CD4-positive, CD25-positive, alpha-beta regulatory T cell (primary cell): ENCODE results near the gene SERPINA4. TPM values are rescaled to one million over a fixed set of nuclear protein-coding genes. Genes with fewer than 3 reads are reported as not detected.
A peak's percentile ranks its signal among the peaks of the same experiment; 100 is the strongest.

Source experiments
- ATAC-seq, 2 donors: fragments of 150-1000 bp; cut with Tn5 transposase; one replicate each; pipeline ENCODE4 v1.10.0; 2021; ENCODE audit warnings: low read depth in 2 of 2, moderate number of reproducible peaks in 2 of 2, moderate library complexity in 1 of 2
- DNase-seq, 3 donors: peaks; one replicate each; pipeline versions ENCODE4 v3.0.0 to v3.0.0-alpha.2; 2012 to 2022; ENCODE audit warnings: mixed read lengths in 1 of 3
- H3K27ac ChIP-seq: one replicate; pipeline ENCODE4 v1.7.0; 2013; ENCODE audit warnings: mild to moderate bottlenecking, low read length; ENCODE audit not compliant: insufficient read depth, poor library complexity, severe bottlenecking
- H3K27me3 ChIP-seq: one replicate; pipeline ENCODE4 v1.7.0; 2013; ENCODE audit warnings: low read length; ENCODE audit not compliant: control insufficient read depth, insufficient read depth
- H3K36me3 ChIP-seq: one replicate; pipeline ENCODE4 v1.7.0; 2013; ENCODE audit warnings: mild to moderate bottlenecking, low read length, moderate library complexity; ENCODE audit not compliant: control insufficient read depth, insufficient read depth
- H3K4me1 ChIP-seq: 2 replicates; pipeline ENCODE4 v1.7.0; 2013; ENCODE audit warnings: mild to moderate bottlenecking, low read length; ENCODE audit not compliant: insufficient read depth, control insufficient read depth, poor library complexity, severe bottlenecking
- H3K4me3 ChIP-seq: one replicate; pipeline ENCODE4 v1.7.0; 2013; ENCODE audit warnings: low read depth, mild to moderate bottlenecking, low read length, moderate library complexity
- H3K9me3 ChIP-seq, 2 experiments: 1 replicate in 1 of 2; 2 replicates in 1 of 2; pipeline ENCODE4 v1.7.0; 2013; ENCODE audit warnings: low read length in 2 of 2, mild to moderate bottlenecking in 1 of 2, moderate library complexity in 1 of 2; ENCODE audit not compliant: control insufficient read depth in 2 of 2
- H3K27ac Mint-ChIP-seq, 3 donors: one replicate each; pipeline ENCODE4 v1.8.0; 2020 to 2022; ENCODE audit warnings: mild to moderate bottlenecking in 3 of 3, mixed read lengths in 3 of 3, moderate library complexity in 2 of 3
- H3K27me3 Mint-ChIP-seq: one replicate; pipeline ENCODE4 v1.8.0; 2022; ENCODE audit warnings: mild to moderate bottlenecking, mixed read lengths
- H3K36me3 Mint-ChIP-seq: one replicate; pipeline ENCODE4 v1.8.0; 2020; ENCODE audit warnings: mixed read lengths
- H3K4me1 Mint-ChIP-seq, 4 donors: one replicate each; pipeline ENCODE4 v1.8.0; 2020 to 2022; ENCODE audit warnings: mixed read lengths in 4 of 4, mild to moderate bottlenecking in 1 of 4
- H3K4me3 Mint-ChIP-seq, 4 donors: one replicate each; pipeline ENCODE4 v1.8.0; 2020 to 2022; ENCODE audit warnings: mild to moderate bottlenecking in 4 of 4, mixed read lengths in 4 of 4, moderate library complexity in 3 of 4
- H3K9me3 Mint-ChIP-seq, 7 donors: one replicate each; pipeline ENCODE4 v1.8.0; 2020 to 2022; ENCODE audit warnings: mixed read lengths in 7 of 7, mild to moderate bottlenecking in 3 of 7, moderate library complexity in 2 of 7
- polyA plus RNA-seq, 4 donors: library from polyadenylated mRNA; unstranded; fragments of 300-500 nt; fragmentation: Illumina TruSeq; gene quantifications; one replicate each; pipeline ENCODE4 v1.2.3, GENCODE V29; 2021
- total RNA-seq: library from RNA; stranded (reverse); gene quantifications from one replicate; pipeline ENCODE4 v1.2.3, GENCODE V29; 2022

The SERPINA4 gene
- total and polyA plus RNA-seq, 5 donors from 2014 or later = not detected

- Mint-ChIP-seq H3K27ac (no peak overlapping the region), H3K36me3 (no peaks in the 10 kb centered on the region), H3K4me1 (no peaks in the 10 kb centered on the region), H3K4me3 (no peak overlapping the region), H3K27me3 (peaks cover 4% of the 10 kb centered on the region), H3K9me3 (peaks cover 0 to 15% (median 4%) of the 10 kb centered on the region in 7 donors)
- Histone ChIP-seq H3K27ac (no peak overlapping the region), H3K9me3 (no peaks in the 10 kb centered on the region), H3K4me3 (no peak overlapping the region), H3K27me3 (no peaks in the 10 kb centered on the region), H3K4me1 (no peaks in the 10 kb centered on the region), H3K36me3 (no peaks in the 10 kb centered on the region)
- ATAC-seq = no peak
- no peak for DNase-seq
These were observed 39.0 kb upstream of the SERPINA4 start for GRCh38 chr14:94522115-94522724.

GRCh38 chr14:94523265-94523664 lies 38.0 kb upstream of the SERPINA4 start:
- Mint-ChIP-seq H3K9me3 (peaks cover 0 to 15% (median 4%) of the 10 kb centered on the region in 7 donors), H3K4me1 (no peaks in the 10 kb centered on the region), H3K27me3 (peaks cover 4% of the 10 kb centered on the region), H3K27ac (no peak overlapping the region), H3K36me3 (no peaks in the 10 kb centered on the region), H3K4me3 (no peak overlapping the region)
- ATAC-seq = no peak
- DNase-seq = no peak
- peaks cover 2% of the 10 kb centered on the region for H3K27me3 ChIP-seq
- H3K36me3 ChIP-seq = no peaks in the 10 kb centered on the region
- H3K27ac ChIP-seq = no peak overlapping the region
- no peaks in the 10 kb centered on the region for H3K9me3 ChIP-seq
- H3K4me1 ChIP-seq = no peaks in the 10 kb centered on the region
- no peak overlapping the region for H3K4me3 ChIP-seq

- peaks cover 4% of the 10 kb centered on the region for H3K27me3 Mint-ChIP-seq
- H3K9me3 ChIP-seq = no peaks in the 10 kb centered on the region
- peaks cover 0 to 10% (median 4%) of the 10 kb centered on the region in 7 donors for H3K9me3 Mint-ChIP-seq
- no peak overlapping the region for H3K27ac ChIP-seq
- peaks cover 2% of the 10 kb centered on the region for H3K27me3 ChIP-seq
- H3K27ac Mint-ChIP-seq = no peak overlapping the region
- H3K4me1 Mint-ChIP-seq = no peaks in the 10 kb centered on the region
- H3K4me1 ChIP-seq = no peaks in the 10 kb centered on the region
- no peaks in the 10 kb centered on the region for H3K36me3 ChIP-seq
- H3K4me3 ChIP-seq = no peak overlapping the region
- H3K36me3 Mint-ChIP-seq = no peaks in the 10 kb centered on the region
- ATAC-seq = no peak
- DNase-seq = no peak
- H3K4me3 Mint-ChIP-seq = no peak overlapping the region
These were observed 37.1 kb upstream of the SERPINA4 start for GRCh38 chr14:94524093-94524492.

- Histone ChIP-seq H3K4me1 (no peaks in the 10 kb centered on the region), H3K27me3 (peaks cover 2% of the 10 kb centered on the region), H3K27ac (no peak overlapping the region), H3K36me3 (no peaks in the 10 kb centered on the region), H3K4me3 (no peak overlapping the region), H3K9me3 (no peaks in the 10 kb centered on the region)
- Mint-ChIP-seq H3K36me3 (no peaks in the 10 kb centered on the region), H3K27me3 (no peaks in the 10 kb centered on the region), H3K27ac (no peak overlapping the region), H3K9me3 (peaks cover 0 to 3% (median 0%) of the 10 kb centered on the region in 7 donors), H3K4me3 (no peak overlapping the region), H3K4me1 (no peaks in the 10 kb centered on the region)
- no peak for ATAC-seq
- no peak for DNase-seq
These were observed 30.1 kb upstream of the SERPINA4 start for GRCh38 chr14:94531187-94531586.

GRCh38 chr14:94532447-94532846 lies 28.8 kb upstream of the SERPINA4 start:
- H3K9me3 ChIP-seq = no peaks in the 10 kb centered on the region
- peaks cover 2% of the 10 kb centered on the region for H3K27me3 ChIP-seq
- Mint-ChIP-seq H3K4me1 (no peaks in the 10 kb centered on the region), H3K27me3 (no peaks in the 10 kb centered on the region), H3K36me3 (no peaks in the 10 kb centered on the region), H3K27ac (no peak overlapping the region), H3K9me3 (peaks cover 0 to 3% (median 0%) of the 10 kb centered on the region in 7 donors), H3K4me3 (no peak overlapping the region)
- ATAC-seq = no peak
- H3K27ac ChIP-seq = no peak overlapping the region
- peak in 1 of 3 donors; percentile 2 for DNase-seq
- H3K36me3 ChIP-seq = no peaks in the 10 kb centered on the region
- no peak overlapping the region for H3K4me3 ChIP-seq
- no peaks in the 10 kb centered on the region for H3K4me1 ChIP-seq

- H3K27me3 Mint-ChIP-seq = no peaks in the 10 kb centered on the region
- Histone ChIP-seq H3K36me3 (no peaks in the 10 kb centered on the region), H3K4me3 (no peak overlapping the region), H3K9me3 (no peaks in the 10 kb centered on the region), H3K27ac (no peak overlapping the region), H3K4me1 (no peaks in the 10 kb centered on the region), H3K27me3 (no peaks in the 10 kb centered on the region)
- no peak for DNase-seq
- no peaks in the 10 kb centered on the region for H3K36me3 Mint-ChIP-seq
- no peak overlapping the region for H3K27ac Mint-ChIP-seq
- no peaks in the 10 kb centered on the region for H3K4me1 Mint-ChIP-seq
- H3K9me3 Mint-ChIP-seq = peaks cover 0 to 4% (median 0%) of the 10 kb centered on the region in 7 donors
- no peak for ATAC-seq
- no peak overlapping the region for H3K4me3 Mint-ChIP-seq
These were observed 25.7 kb upstream of the SERPINA4 start for GRCh38 chr14:94535506-94535905.

- H3K9me3 Mint-ChIP-seq = peaks cover 0 to 4% (median 0%) of the 10 kb centered on the region in 7 donors
- H3K27me3 Mint-ChIP-seq = peaks cover 4% of the 10 kb centered on the region
- no peaks in the 10 kb centered on the region for H3K4me1 Mint-ChIP-seq
- DNase-seq (no peak), ATAC-seq (no peak)
- H3K27ac Mint-ChIP-seq = no peak overlapping the region
- no peaks in the 10 kb centered on the region for H3K36me3 Mint-ChIP-seq
- Histone ChIP-seq H3K27ac (no peak overlapping the region), H3K4me1 (no peaks in the 10 kb centered on the region), H3K9me3 (no peaks in the 10 kb centered on the region), H3K27me3 (no peaks in the 10 kb centered on the region), H3K36me3 (no peaks in the 10 kb centered on the region), H3K4me3 (no peak overlapping the region)
- H3K4me3 Mint-ChIP-seq = no peak overlapping the region
These were observed 24.4 kb upstream of the SERPINA4 start for GRCh38 chr14:94536836-94537235.

GRCh38 chr14:94538070-94538740 lies 23.0 kb upstream of the SERPINA4 start:
- Mint-ChIP-seq H3K9me3 (peaks cover 0 to 4% (median 0%) of the 10 kb centered on the region in 7 donors), H3K4me3 (no peak overlapping the region), H3K27ac (no peak overlapping the region), H3K36me3 (no peaks in the 10 kb centered on the region), H3K4me1 (no peaks in the 10 kb centered on the region), H3K27me3 (peaks cover 4% of the 10 kb centered on the region)
- no peak for DNase-seq
- ATAC-seq = no peak
- no peaks in the 10 kb centered on the region for H3K9me3 ChIP-seq
- no peaks in the 10 kb centered on the region for H3K27me3 ChIP-seq
- H3K36me3 ChIP-seq = no peaks in the 10 kb centered on the region
- H3K27ac ChIP-seq = no peak overlapping the region
- no peaks in the 10 kb centered on the region for H3K4me1 ChIP-seq
- H3K4me3 ChIP-seq = no peak overlapping the region
